K562 (cell line): ENCODE measurements around the gene CAMSAP3. TPM values are rescaled to one million over a fixed set of nuclear protein-coding genes. Genes with fewer than 3 reads are reported as not detected.

Experiments used
- ATAC-seq: fragments of 200-7000 bp; cut with Tn5 transposase; 3 replicates; pipeline ENCODE4 v1.9.1; 2020; ENCODE audit warnings: moderate library complexity
- BruUV-seq: library from RNA; stranded (reverse); fragments of 400-500 nt; replicated peaks from 2 replicates; lab custom pipeline; 2021; lab: Mats Ljungman, UMichigan
- CTCF ChIA-PET: fragments of 300-600 bp; formaldehyde crosslinking; extraction: SDS; loops from one replicate; lab custom pipeline; 2021; ENCODE audit warnings: low intra/inter-chr PET ratio; lab: Yijun Ruan, JAX
- POLR2A ChIA-PET: fragments of 300-600, 350-650 bp; sonication (Branson Sonifier 250); formaldehyde crosslinking; extraction: SDS; loops from one replicate; lab custom pipeline; 2021; ENCODE audit warnings: antibody characterized with exemption, inconsistent platforms; lab: Yijun Ruan, JAX
- DNase-seq, 4 experiments: peaks; one replicate each; pipeline versions ENCODE4 v3.0.0 to v3.0.0-alpha.2; 2011 to 2018; ENCODE audit warnings: low spot score in 3 of 4, mixed read lengths in 3 of 4; ENCODE audit errors: extremely low read depth in 1 of 4
- FAIRE-seq: peaks from 2 replicates; lab custom pipeline; 2011; peaks lifted over from hg19 to GRCh38; lab: Jason Lieb, UNC
- H2AFZ ChIP-seq: 2 replicates; pipeline ENCODE4 v1.6.0; 2011; ENCODE audit warnings: low read depth, low read length, control low read depth, inconsistent platforms
- H3K27ac ChIP-seq: fragments of 200-600 bp; 3 replicates; pipeline ENCODE4 v1.8.0; 2011; ENCODE audit warnings: low read depth, mild to moderate bottlenecking, control low read depth, inconsistent platforms, low read length, moderate library complexity, mixed read lengths; ENCODE audit errors: extremely low read depth
- H3K27me3 ChIP-seq, 2 experiments: fragments of 300-600 bp in 1 of 2; 2 replicates in 1 of 2; 3 replicates in 1 of 2; pipeline versions ENCODE4 v1.6.0 to v1.8.0; 2011; ENCODE audit warnings: inconsistent platforms in 2 of 2, low read length in 2 of 2, mild to moderate bottlenecking in 1 of 2, mixed read lengths in 1 of 2, moderate library complexity in 1 of 2; ENCODE audit not compliant: control insufficient read depth in 2 of 2, insufficient read depth in 2 of 2
- H3K36me3 ChIP-seq: fragments of 300-600 bp; 3 replicates; pipeline ENCODE4 v1.8.0; 2011; ENCODE audit warnings: mild to moderate bottlenecking, low read length, inconsistent platforms; ENCODE audit not compliant: control insufficient read depth, insufficient read depth
- H3K4me1 ChIP-seq, 2 experiments: fragments of 200-600 bp in 1 of 2; replicated peaks in 1 of 2; 2 replicates in 1 of 2; 3 replicates in 1 of 2; pipeline versions ENCODE4 v1.5.1 to v1.8.0; 2011; ENCODE audit warnings: inconsistent platforms in 2 of 2, low read length in 2 of 2, mild to moderate bottlenecking in 1 of 2, mixed read lengths in 1 of 2, moderate library complexity in 1 of 2; ENCODE audit not compliant: control insufficient read depth in 2 of 2, insufficient read depth in 2 of 2
- H3K4me2 ChIP-seq: 2 replicates; pipeline ENCODE4 v1.6.1; 2011; ENCODE audit warnings: low read length, control low read depth, inconsistent platforms, mixed read lengths; ENCODE audit not compliant: insufficient read depth
- H3K4me3 ChIP-seq: fragments of 200-600 bp; sonication (generic), shearing (Covaris generic); 2 replicates; pipeline ENCODE4 v1.5.1; 2016; ENCODE audit warnings: control low read depth, inconsistent platforms
- H3K79me2 ChIP-seq: fragments of 200-600 bp; 3 replicates; pipeline ENCODE4 v1.8.0; 2011; ENCODE audit warnings: low read length, inconsistent platforms; ENCODE audit not compliant: control insufficient read depth, insufficient read depth
- H3K9ac ChIP-seq, 2 experiments: 2 replicates each; pipeline versions ENCODE4 v1.6.0 to v1.6.1; 2011; ENCODE audit warnings: low read depth in 2 of 2, low read length in 2 of 2, control low read depth in 1 of 2, inconsistent platforms in 1 of 2, mild to moderate bottlenecking in 1 of 2, mixed read lengths in 1 of 2; ENCODE audit not compliant: insufficient read depth in 1 of 2
- H3K9me1 ChIP-seq: one replicate; pipeline ENCODE4 v1.6.0; 2011; ENCODE audit warnings: inconsistent platforms, mild to moderate bottlenecking, low read length, moderate library complexity; ENCODE audit not compliant: control insufficient read depth, insufficient read depth
- H3K9me3 ChIP-seq: replicated peaks from 2 replicates; pipeline ENCODE4 v1.5.1; 2011; ENCODE audit warnings: low read depth, low read length, inconsistent platforms; ENCODE audit not compliant: control insufficient read depth, insufficient read depth
- H4K20me1 ChIP-seq: replicated peaks from 2 replicates; pipeline ENCODE4 v1.6.1; 2011; ENCODE audit warnings: low read length, inconsistent platforms, mixed read lengths; ENCODE audit not compliant: control insufficient read depth, insufficient read depth
- BRD4 ChIP-seq: fragments of 200-600 bp; sonication (generic); IDR thresholded peaks from 2 replicates; pipeline ENCODE4 v1.6.1; 2017; ENCODE audit warnings: inconsistent platforms
- ETV6 ChIP-seq, 3 experiments: fragments of 150-350 bp in 1 of 3; sonication (generic) in 1 of 3; formaldehyde crosslinking in 1 of 3; IDR thresholded peaks; 2 replicates each; pipeline versions ENCODE4 v1.6.1 to v1.8.0; 2014 to 2022; ENCODE audit warnings: borderline replicate concordance in 2 of 3, low read depth in 2 of 3, antibody characterized with exemption in 1 of 3, low read length in 1 of 3, mild to moderate bottlenecking in 1 of 3, missing genetic modification reagents in 1 of 3
- ZBTB17 ChIP-seq: fragments of 450-650 bp; formaldehyde crosslinking; IDR thresholded peaks from 2 replicates; pipeline ENCODE4 v1.4.0; 2020; ENCODE audit warnings: mild to moderate bottlenecking
- ZNF23 ChIP-seq: fragments of 250-450 bp; sonication (Bioruptor Pico); IDR thresholded peaks from 2 replicates; pipeline ENCODE4 v1.4.0; 2020; ENCODE audit warnings: mild to moderate bottlenecking
- WGBS: fragments of 100-300 bp; shearing (Covaris generic); methylation state at CpG from one replicate; pipeline ENCODE4 v1.1.6; 2016; ENCODE audit warnings: low coverage, mixed read lengths; ENCODE audit not compliant: insufficient coverage; ENCODE audit errors: missing lambda C conversion rate; 5-methylcytosine and 5-hydroxymethylcytosine counted together
- in situ Hi-C: fragments of 300-500 bp; cut with MboI; formaldehyde crosslinking; loops from 4 replicates; pipeline ENCODE4 v1.15.0; 2018; ENCODE audit warnings: inconsistent platforms, mixed read lengths
- intact Hi-C: fragments of 100-400 bp; cut with micrococcal nuclease; formaldehyde crosslinking; loops from 2 replicates; pipeline ENCODE4 v1.14.2; 2022
- polyA plus RNA-seq, 8 experiments: library from polyadenylated mRNA; depleted of rRNA in 4 of 8; stranded (reverse) in 5 of 8; unstranded in 3 of 8; fragments of >200 nt; fragmentation: Nextera tagmentation in 2 of 8; fragmentation: Illumina TruSeq in 1 of 8; extraction: Ambion mirVana in 2 of 8; extraction: Trizol in 1 of 8; gene quantifications; 2 replicates each; pipeline versions ENCODE4 v1.2.1 to v1.2.3, GENCODE V29; 2011 to 2014; ENCODE audit warnings: inconsistent platforms in 1 of 8, missing spikeins in 1 of 8
- total RNA-seq, 7 experiments: library from RNA; depleted of rRNA in 6 of 7; stranded (reverse); fragments of >200 nt in 6 of 7; fragmentation: Illumina TruSeq in 2 of 7; extraction: Trizol in 2 of 7; gene quantifications; 2 replicates each; pipeline versions ENCODE4 v1.2.1 to v1.2.3, GENCODE V29; 2011 to 2021; ENCODE audit warnings: low replicate concordance in 1 of 7
- TF ChIP-seq, protein P1 (sequence below), 2 experiments: fragments of 450-650 bp; IDR thresholded peaks; 2 replicates each; pipeline ENCODE4 v1.6.1; 2016

CAMSAP3 gene
- total and polyA plus RNA-seq, 9 of the 15 experiments (the other 6 are each of a cell fraction or from before 2014, with no cell fraction given): 0.01 to 0.89 (median 0.22) TPM; not detected in 1

- no TSS peak for BruUV-seq
Measured at GRCh38 chr19:7559102-7559501, 36.6 kb upstream of the CAMSAP3 start.

More at GRCh38 chr19:7559102-7559501, 36.6 kb upstream of the CAMSAP3 start:
- H3K79me2 ChIP-seq: no peaks in the 10 kb centered on the region
- H3K4me2 ChIP-seq: no peak overlapping the region
- H4K20me1 ChIP-seq: peaks cover 3% of the 10 kb centered on the region
- WGBS: 54% methylated on average over 3 of the region's 4 CpGs
- TF ChIP-seq ZNF23 (CRISPR knock-in tag) (peak; percentile 88), BRD4 (no peak), ETV6 (IDR thresholded peaks at IDR 0.05; ENCODE audit: borderline replicate concordance in 1 of 2, low read depth in 2 of 2, low read length in 1 of 2) (no peak), ETV6 (CRISPR knock-in tag; IDR thresholded peaks at IDR 0.05; ENCODE audit: borderline replicate concordance) (no peak), ZBTB17 (peak; percentile 95)
- TF ChIP-seq, protein P1, sequence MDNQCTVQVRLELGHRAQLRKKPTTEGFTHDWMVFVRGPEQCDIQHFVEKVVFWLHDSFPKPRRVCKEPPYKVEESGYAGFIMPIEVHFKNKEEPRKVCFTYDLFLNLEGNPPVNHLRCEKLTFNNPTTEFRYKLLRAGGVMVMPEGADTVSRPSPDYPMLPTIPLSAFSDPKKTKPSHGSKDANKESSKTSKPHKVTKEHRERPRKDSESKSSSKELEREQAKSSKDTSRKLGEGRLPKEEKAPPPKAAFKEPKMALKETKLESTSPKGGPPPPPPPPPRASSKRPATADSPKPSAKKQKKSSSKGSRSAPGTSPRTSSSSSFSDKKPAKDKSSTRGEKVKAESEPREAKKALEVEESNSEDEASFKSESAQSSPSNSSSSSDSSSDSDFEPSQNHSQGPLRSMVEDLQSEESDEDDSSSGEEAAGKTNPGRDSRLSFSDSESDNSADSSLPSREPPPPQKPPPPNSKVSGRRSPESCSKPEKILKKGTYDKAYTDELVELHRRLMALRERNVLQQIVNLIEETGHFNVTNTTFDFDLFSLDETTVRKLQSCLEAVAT (IDR thresholded peaks at IDR 0.05): peak in 1 of 2 experiments; percentile 56; a peak in 1 of 4 replicates
- no peak overlapping the region for H3K27ac ChIP-seq
- no peak for FAIRE-seq
- H3K36me3 ChIP-seq: peaks cover 13% of the 10 kb centered on the region; the same call in 1 of the 3 replicates
- H3K4me1 ChIP-seq: peaks cover 0 to 25% of the 10 kb centered on the region in 2 experiments; a peak in 2 of 5 replicates
- no peak for ATAC-seq
- in situ Hi-C loops: no loop called here
- intact Hi-C loops: no loop called here
- POLR2A ChIA-PET: no interaction called here
- CTCF ChIA-PET: no interaction called here
- H3K9ac ChIP-seq: no peak overlapping the region
- no peaks in the 10 kb centered on the region for H3K9me3 ChIP-seq
- no peaks in the 10 kb centered on the region for H3K9me1 ChIP-seq
- no peak for DNase-seq
- H2AFZ ChIP-seq: no peak overlapping the region
- no peaks in the 10 kb centered on the region; a peak in 1 of 5 replicates for H3K27me3 ChIP-seq
- H3K4me3 ChIP-seq: no peak overlapping the region
